ENCODE data around the gene SMCO3.
"Not testable (repeated sequence)": the region's sequence is repeated elsewhere in the genome, so short reads cannot be mapped to it uniquely, and the experiment has no call there.

Gene SMCO3

GRCh38 chr12:14774074-14774905 is 39.7 kb downstream of the SMCO3 start:
- DNase-seq = no peak

- no peak for DNase-seq
These were observed 40.3 kb downstream of the SMCO3 start for GRCh38 chr12:14773685-14774073.

GRCh38 chr12:14772946-14773345 is 41.0 kb downstream of the SMCO3 start:
- no peak for DNase-seq

GRCh38 chr12:14771651-14772137 is 42.3 kb downstream of the SMCO3 start:
- no peak for DNase-seq

- peak; percentile 72 for DNase-seq
These were observed 43.2 kb downstream of the SMCO3 start for GRCh38 chr12:14770496-14771461.

GRCh38 chr12:14769969-14770495 is 44.0 kb downstream of the SMCO3 start:
- no peak for DNase-seq

GRCh38 chr12:14769466-14769968 is 44.5 kb downstream of the SMCO3 start:
- no peak for DNase-seq

GRCh38 chr12:14768823-14769405 is 45.1 kb downstream of the SMCO3 start:
- DNase-seq = no peak

GRCh38 chr12:14767617-14768016 is 46.4 kb downstream of the SMCO3 start:
- no peak for DNase-seq

GRCh38 chr12:14766649-14767215 is 47.2 kb downstream of the SMCO3 start:
- DNase-seq = no peak

- not testable (repeated sequence) for DNase-seq
These were observed 48.0 kb downstream of the SMCO3 start for GRCh38 chr12:14766020-14766419.

- no peak for DNase-seq
These were observed 48.6 kb downstream of the SMCO3 start for GRCh38 chr12:14765398-14765797.

GRCh38 chr12:14759711-14760280 is 54.2 kb downstream of the SMCO3 start:
- DNase-seq = not testable (repeated sequence)

GRCh38 chr12:14756334-14757143 is 57.4 kb downstream of the SMCO3 start:
- no peak for DNase-seq
